Transverse colon (tissue), 4 donors: ENCODE measurements around the gene MICAL2. TPM values are rescaled to one million over a fixed set of nuclear protein-coding genes. Genes with fewer than 3 reads are reported as not detected.

Experiments
- DNase-seq: peaks from one replicate; pipeline ENCODE4 v3.0.0-alpha.2; 2019
- H3K27ac ChIP-seq, 4 donors: fragments of 200-600 bp; sonication (generic); 2 replicates each; pipeline ENCODE4 v1.5.1; 2016 to 2018; ENCODE audit warnings: inconsistent platforms in 4 of 4
- H3K27me3 ChIP-seq: fragments of 200-600 bp; sonication (generic); 2 replicates; pipeline ENCODE4 v1.5.1; 2017; ENCODE audit warnings: inconsistent platforms
- H3K36me3 ChIP-seq, 4 donors: fragments of 200-600 bp; sonication (generic); 2 replicates each; pipeline ENCODE4 v1.5.1; 2017 to 2019; ENCODE audit warnings: inconsistent platforms in 4 of 4
- H3K4me1 ChIP-seq, 4 donors: fragments of 200-600 bp; sonication (generic); 2 replicates each; pipeline ENCODE4 v1.5.1; 2017 to 2020; ENCODE audit warnings: inconsistent platforms in 4 of 4
- H3K4me3 ChIP-seq, 4 donors: fragments of 200-600 bp; sonication (generic); 1 replicate in 1 of 4; 2 replicates in 3 of 4; pipeline versions ENCODE4 v1.5.1 to v1.6.1; 2017 to 2019; ENCODE audit warnings: inconsistent platforms in 4 of 4
- H3K9me3 ChIP-seq, 2 donors: fragments of 200-600 bp; sonication (generic); 2 replicates each; pipeline ENCODE4 v1.5.1; 2017 to 2019; ENCODE audit warnings: inconsistent platforms in 2 of 2
- CTCF ChIP-seq, 5 experiments: fragments of 200-600 bp in 3 of 5; fragments of 450-650 bp in 2 of 5; sonication (generic) in 3 of 5; IDR thresholded peaks; 1 replicate in 2 of 5; 2 replicates in 3 of 5; pipeline ENCODE4 v1.5.1; 2016 to 2017; ENCODE audit warnings: antibody characterized with exemption in 5 of 5, inconsistent platforms in 3 of 5, mild to moderate bottlenecking in 2 of 5, moderate library complexity in 1 of 5
- EP300 ChIP-seq: sonication (generic); formaldehyde crosslinking; IDR thresholded peaks from one replicate; pipeline ENCODE4 v1.6.1; 2017; ENCODE audit warnings: antibody characterized with exemption, low read depth
- POLR2A ChIP-seq: fragments of 450-650 bp; IDR thresholded peaks from one replicate; pipeline ENCODE4 v1.6.1; 2016; ENCODE audit warnings: antibody characterized with exemption, mild to moderate bottlenecking, moderate library complexity
- POLR2AphosphoS5 ChIP-seq, 3 donors: sonication (generic); formaldehyde crosslinking; IDR thresholded peaks; one replicate each; pipeline ENCODE4 v1.6.1; 2016; ENCODE audit warnings: antibody characterized with exemption in 3 of 3
- WGBS, 2 donors: methylation state at CpG; one replicate each; pipeline ENCODE4 v1.1.5; 2018; ENCODE audit warnings: low coverage in 1 of 2; 5-methylcytosine and 5-hydroxymethylcytosine counted together
- in situ Hi-C, 4 donors: fragments of 200-750 bp; cut with MboI; loops; one replicate each; pipeline versions ENCODE4 v1.15.0 to v1.15.1; 2017; ENCODE audit warnings: low sequenced_read_pairs in 3 of 4, low pct_ligation_motif_present in 1 of 4, low pct_unique_long_range_greater_than_20kb in 1 of 4
- intact Hi-C: fragments of 100-400 bp; cut with DNase I; formaldehyde crosslinking; loops from one replicate; pipeline ENCODE4 v1.15.1; 2023; ENCODE audit warnings: low total_unique reads
- total RNA-seq, 4 donors: library from RNA; depleted of rRNA; stranded (reverse); fragments of >200 nt; gene quantifications; one replicate each; pipeline ENCODE4 v1.1.0, GENCODE V29; 2016

The MICAL2 gene
- total RNA-seq, 4 donors from 2014 or later: 309 to 483 (median 316) TPM

DNA sequence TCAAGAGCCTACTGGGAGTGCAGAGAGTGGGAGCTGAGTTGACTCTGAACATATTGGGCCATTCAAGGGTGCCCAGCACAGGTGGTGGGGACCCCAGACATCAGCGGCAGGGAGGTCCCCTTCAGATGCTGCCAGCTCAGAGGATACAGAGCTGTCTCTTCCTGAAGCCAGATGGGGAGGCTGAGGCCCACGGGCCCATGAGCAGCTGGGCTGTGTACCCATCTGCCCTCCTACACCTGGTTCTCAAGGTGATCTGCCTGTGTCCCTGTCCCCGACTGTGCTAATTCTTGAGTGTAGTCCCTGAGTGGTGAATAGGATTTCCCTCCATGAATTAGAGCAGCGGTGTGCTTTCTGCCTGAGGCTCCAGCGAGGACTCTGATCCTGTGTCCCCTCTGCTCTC is 76.3 kb downstream of the MICAL2 start:
- TF ChIP-seq EP300: no peak
- TF ChIP-seq POLR2A: no peak
- TF ChIP-seq CTCF (IDR thresholded peaks at IDR 0.05): no peak

DNA sequence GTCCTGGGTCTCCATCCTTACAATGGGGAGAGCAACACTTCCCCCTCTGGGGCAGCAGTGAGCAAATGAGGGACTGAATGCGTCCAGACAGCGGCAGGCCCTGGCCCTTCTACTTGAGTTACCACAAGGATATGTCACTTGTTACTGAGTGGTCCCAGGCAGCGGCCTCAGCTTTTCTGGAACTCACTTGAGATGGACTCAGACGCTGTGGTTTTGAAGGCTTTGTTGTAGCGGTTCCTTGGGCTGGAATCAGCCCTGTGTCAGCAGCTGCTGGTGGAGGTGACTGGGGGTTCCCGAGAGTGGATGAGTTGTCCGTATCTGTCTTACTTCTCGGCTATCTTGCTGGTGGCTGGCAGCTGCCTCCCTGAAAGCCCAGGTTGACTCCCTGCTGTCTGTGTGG is 77.0 kb downstream of the MICAL2 start:
- DNase-seq: no peak
- Histone ChIP-seq H3K4me1 (peaks cover 0 to 21% (median 3%) of the 10 kb centered on the region in 4 donors), H3K4me3 (no peak overlapping the region), H3K36me3 (peaks cover 0 to 3% (median 0%) of the 10 kb centered on the region in 4 donors), H3K9me3 (no peaks in the 10 kb centered on the region), H3K27ac (peak overlapping the region in 3 of 4 donors; percentile 61 to 70 (median 63)), H3K27me3 (no peaks in the 10 kb centered on the region)
- TF ChIP-seq POLR2A (no peak), POLR2AphosphoS5 (IDR thresholded peaks at IDR 0.05) (no peak), EP300 (no peak), CTCF (IDR thresholded peaks at IDR 0.05) (no peak)
- in situ Hi-C loops: no loop called here
- WGBS, 2 donors: 87% methylated on average over 8 of the region's 8 CpGs; no CpG with 5 or more reads in 1 of the 2 donors
- intact Hi-C loops: no loop called here

More for the DNA sequence above, 76.3 kb downstream of the MICAL2 start:
- no peaks in the 10 kb centered on the region for H3K9me3 ChIP-seq
- no peak for DNase-seq
- H3K27ac ChIP-seq: peak overlapping the region; percentile 61 to 70 (median 62)
- peaks cover 0 to 21% (median 4%) of the 10 kb centered on the region in 4 donors for H3K4me1 ChIP-seq
- whole genome bisulfite sequencing, 2 donors: 86% methylated on average over 5 of the region's 5 CpGs; no CpG with 5 or more reads in 1 of the 2 donors
- no peak overlapping the region for H3K4me3 ChIP-seq
- intact Hi-C loops (no loop called here), in situ Hi-C loops (no loop called here)
- H3K27me3 ChIP-seq: no peaks in the 10 kb centered on the region
- peaks cover 0 to 3% (median 0%) of the 10 kb centered on the region in 4 donors for H3K36me3 ChIP-seq

DNA sequence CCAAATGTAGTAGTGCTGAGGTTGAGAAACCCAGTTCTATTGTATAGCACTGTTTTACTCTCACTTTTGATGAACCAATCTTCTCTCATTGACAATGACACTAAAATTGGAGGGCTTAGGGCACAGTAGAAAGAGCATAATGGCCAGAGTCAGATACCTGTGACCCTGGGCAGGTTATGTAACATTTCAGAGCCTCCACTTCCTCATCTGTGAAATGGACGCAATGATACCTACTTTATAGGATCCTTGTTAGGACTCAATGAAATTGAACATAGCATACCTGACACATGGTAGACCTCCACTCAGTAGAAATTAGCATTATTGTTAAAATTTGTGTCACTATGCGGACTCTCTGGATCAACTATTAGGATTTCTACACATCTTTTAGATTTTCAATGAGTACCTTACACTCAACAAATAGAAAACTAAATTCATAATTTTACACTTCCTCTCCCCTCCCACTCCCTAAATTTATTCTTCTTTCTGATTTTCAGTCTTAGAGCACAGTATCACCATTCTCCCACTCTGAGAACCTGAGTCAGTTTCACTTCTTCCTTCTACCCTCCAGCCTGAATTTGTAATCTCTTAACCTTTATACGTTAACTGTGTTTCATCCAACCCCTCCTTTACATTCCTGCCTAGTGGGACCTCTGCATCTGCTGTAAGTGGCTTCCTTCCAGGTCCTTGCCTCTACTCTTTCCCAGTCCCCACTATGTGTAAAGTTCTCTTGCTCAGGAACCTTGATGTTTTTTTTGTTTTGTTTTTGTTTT is 78.3 kb downstream of the MICAL2 start:
- peaks cover 0 to 21% (median 2%) of the 10 kb centered on the region in 4 donors for H3K4me1 ChIP-seq
- intact Hi-C loops (no loop called here), in situ Hi-C loops (no loop called here)
- WGBS, 2 donors: 81 to 94% methylated on average over 3 of the region's 3 CpGs
- H3K4me3 ChIP-seq: no peak overlapping the region
- H3K27me3 ChIP-seq: no peaks in the 10 kb centered on the region
- H3K27ac ChIP-seq: no peak overlapping the region
- H3K9me3 ChIP-seq: no peaks in the 10 kb centered on the region
- no peak for DNase-seq
- peaks cover 0 to 3% (median 0%) of the 10 kb centered on the region in 4 donors for H3K36me3 ChIP-seq
- TF ChIP-seq CTCF (IDR thresholded peaks at IDR 0.05): no peak
- no peak for TF ChIP-seq POLR2AphosphoS5 (IDR thresholded peaks at IDR 0.05)
- TF ChIP-seq EP300: no peak
- TF ChIP-seq POLR2A: no peak

GRCh38 chr11:12189543-12190235 is 79.3 kb downstream of the MICAL2 start:
- H3K9me3 ChIP-seq: no peaks in the 10 kb centered on the region
- intact Hi-C loops (no loop called here), in situ Hi-C loops (no loop called here)
- H3K36me3 ChIP-seq: peaks cover 0 to 3% (median 0%) of the 10 kb centered on the region in 4 donors
- no peak overlapping the region for H3K27ac ChIP-seq
- no peak overlapping the region for H3K4me3 ChIP-seq
- peaks cover 0 to 21% (median under 1%) of the 10 kb centered on the region in 4 donors for H3K4me1 ChIP-seq
- WGBS, 2 donors: 81 to 83% methylated on average over 5 to 8 of the region's 8 CpGs
- no peaks in the 10 kb centered on the region for H3K27me3 ChIP-seq
- DNase-seq: no peak
- TF ChIP-seq EP300: no peak
- no peak for TF ChIP-seq POLR2AphosphoS5 (IDR thresholded peaks at IDR 0.05)
- no peak for TF ChIP-seq POLR2A
- TF ChIP-seq CTCF (IDR thresholded peaks at IDR 0.05): no peak
